GM12875 (cell line): ENCODE measurements around the gene LBHD2.
A peak's percentile ranks its signal among the peaks of the same experiment; 100 is the strongest.

ENCODE experiments used
- H3K4me3 ChIP-seq: one replicate; pipeline ENCODE4 v1.5.1; 2011; ENCODE audit warnings: low read depth, low read length, control low read depth
- TF ChIP-seq, protein P1 (sequence below): IDR thresholded peaks from 2 replicates; pipeline ENCODE4 v1.5.1; 2011; ENCODE audit warnings: low read depth, mild to moderate bottlenecking, control low read depth, inconsistent platforms, low read length, moderate library complexity, borderline replicate concordance; ENCODE audit not compliant: insufficient read depth

LBHD2 gene

DNA sequence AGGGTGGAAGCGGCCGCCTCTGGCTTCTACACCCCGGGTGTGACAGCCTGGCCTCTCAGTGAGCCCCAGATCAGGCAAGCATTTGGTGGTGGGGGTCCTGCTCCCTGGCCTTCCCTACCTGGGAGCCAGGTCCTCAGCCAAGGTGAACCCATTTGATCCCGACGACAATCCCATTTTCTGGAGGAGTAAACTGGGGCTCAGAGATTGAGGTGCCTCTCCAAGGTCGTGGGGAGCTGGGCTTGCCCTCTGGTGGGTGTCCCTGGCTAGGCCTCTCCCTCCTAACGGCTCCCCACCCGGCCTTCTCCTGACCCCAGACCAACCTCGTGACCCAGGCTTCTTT lies 7.8 kb downstream of the LBHD2 start:
- H3K4me3 ChIP-seq: peak overlapping the region; percentile 7
- TF ChIP-seq, protein P1, sequence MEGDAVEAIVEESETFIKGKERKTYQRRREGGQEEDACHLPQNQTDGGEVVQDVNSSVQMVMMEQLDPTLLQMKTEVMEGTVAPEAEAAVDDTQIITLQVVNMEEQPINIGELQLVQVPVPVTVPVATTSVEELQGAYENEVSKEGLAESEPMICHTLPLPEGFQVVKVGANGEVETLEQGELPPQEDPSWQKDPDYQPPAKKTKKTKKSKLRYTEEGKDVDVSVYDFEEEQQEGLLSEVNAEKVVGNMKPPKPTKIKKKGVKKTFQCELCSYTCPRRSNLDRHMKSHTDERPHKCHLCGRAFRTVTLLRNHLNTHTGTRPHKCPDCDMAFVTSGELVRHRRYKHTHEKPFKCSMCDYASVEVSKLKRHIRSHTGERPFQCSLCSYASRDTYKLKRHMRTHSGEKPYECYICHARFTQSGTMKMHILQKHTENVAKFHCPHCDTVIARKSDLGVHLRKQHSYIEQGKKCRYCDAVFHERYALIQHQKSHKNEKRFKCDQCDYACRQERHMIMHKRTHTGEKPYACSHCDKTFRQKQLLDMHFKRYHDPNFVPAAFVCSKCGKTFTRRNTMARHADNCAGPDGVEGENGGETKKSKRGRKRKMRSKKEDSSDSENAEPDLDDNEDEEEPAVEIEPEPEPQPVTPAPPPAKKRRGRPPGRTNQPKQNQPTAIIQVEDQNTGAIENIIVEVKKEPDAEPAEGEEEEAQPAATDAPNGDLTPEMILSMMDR: no peak

DNA sequence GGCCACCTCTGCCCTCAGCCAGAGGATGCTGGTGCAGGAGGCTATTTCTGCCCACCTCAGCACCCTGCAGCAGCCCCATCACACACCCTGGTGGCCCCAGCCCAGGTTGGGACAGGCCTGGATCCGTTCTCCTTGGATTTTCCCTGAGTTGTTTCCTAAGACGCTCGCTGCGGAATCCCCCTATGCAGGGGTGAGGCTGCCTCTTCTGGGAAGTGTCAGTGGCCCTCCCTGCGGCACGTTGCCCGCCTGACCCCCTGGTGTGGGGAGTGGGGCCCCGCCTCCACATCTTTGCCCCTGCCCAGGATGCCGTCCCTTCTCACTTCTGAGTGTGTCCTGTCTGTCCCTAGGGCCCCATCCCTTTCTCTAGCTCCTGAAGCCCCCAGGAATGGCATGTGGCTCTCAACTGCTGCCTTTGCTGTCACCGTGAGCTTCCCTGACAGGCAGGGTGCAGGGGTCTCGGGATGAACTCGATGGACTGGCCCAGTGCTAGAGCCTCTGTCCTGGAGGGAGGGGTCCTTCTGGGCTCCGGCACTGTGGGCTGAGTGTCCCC lies 9.9 kb downstream of the LBHD2 start:
- TF ChIP-seq, protein P1: no peak
- no peak overlapping the region for H3K4me3 ChIP-seq

DNA sequence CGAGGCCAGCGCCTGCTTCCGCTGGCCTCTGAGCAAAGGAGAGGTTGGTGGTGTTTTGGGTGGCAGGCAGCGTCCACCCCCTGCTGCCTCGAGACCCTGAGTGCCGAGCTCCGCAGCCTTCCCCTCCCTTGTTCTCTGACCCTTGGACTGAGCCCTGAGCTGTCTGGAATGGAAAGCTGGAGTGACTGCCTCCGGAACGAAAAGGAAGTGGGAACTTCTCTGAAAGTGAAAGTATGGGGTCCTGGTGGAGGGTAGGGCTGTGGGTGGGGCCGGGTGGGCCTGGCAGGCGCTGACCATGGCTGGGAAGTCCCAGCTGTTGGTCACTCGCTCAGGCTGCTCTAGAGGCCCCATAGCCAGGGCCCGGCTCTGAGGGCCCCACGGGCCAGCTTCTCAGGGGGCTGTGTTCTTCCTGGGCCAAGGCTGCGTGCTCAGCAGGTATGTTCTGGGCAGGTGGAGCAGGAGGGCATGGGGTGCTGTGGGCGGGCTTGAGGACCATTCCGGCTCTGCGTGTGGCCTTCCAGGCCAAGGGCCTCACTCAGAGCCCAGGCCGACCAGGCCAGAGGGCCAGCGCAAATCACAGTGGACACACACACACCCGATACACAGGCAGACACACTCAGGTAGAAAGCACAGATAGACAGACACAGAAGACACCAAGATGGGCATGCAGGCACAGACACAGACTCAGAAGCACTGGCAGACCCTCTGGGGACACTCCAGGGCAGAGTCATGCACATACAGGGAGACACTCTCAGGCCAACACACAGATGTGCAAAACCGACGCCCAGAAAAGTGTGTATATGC lies 10.6 kb downstream of the LBHD2 start, which contains the start of gene EXOC3L4:
TSS of gene EXOC3L4 (plus strand) at position 320 of the 804 bp plus-strand sequence. CDS start 5,495 bp downstream, outside the sequence.
- H3K4me3 ChIP-seq: no peak within 1 kb of the TSS
- TF ChIP-seq, protein P1: no peak

GRCh38 chr14:103095210-103095778 lies 11.3 kb downstream of the LBHD2 start:
- no peak overlapping the region for H3K4me3 ChIP-seq
- TF ChIP-seq, protein P1: no peak

DNA sequence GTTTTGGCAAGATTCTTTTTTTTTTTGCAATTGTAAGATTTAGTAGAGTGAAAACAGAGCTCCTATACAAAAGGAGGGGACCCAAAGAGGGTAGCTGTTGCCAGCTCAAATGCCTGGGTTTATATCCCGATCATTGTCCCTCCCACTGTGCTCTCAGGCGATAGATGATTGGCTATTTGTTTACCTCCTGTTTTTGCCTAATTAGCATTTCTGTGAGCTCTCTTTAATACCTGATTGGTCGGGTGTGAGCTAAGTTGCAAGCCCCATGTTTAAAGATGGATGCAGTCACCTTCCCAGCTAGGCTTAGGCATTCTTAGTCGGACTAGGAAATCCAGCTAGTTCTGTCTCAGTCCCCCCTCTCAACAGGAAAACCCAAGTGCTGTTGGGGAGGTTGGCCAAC lies 12.4 kb downstream of the LBHD2 start:
- TF ChIP-seq, protein P1: no peak
- H3K4me3 ChIP-seq: no peak overlapping the region

GRCh38 chr14:103097244-103097993 lies 13.4 kb downstream of the LBHD2 start:
- no peak overlapping the region for H3K4me3 ChIP-seq
- TF ChIP-seq, protein P1: no peak
